ENCODE measurements around the gene FST. TPM values are rescaled to one million over a fixed set of nuclear protein-coding genes. Genes with fewer than 3 reads are reported as not detected.

Gene FST
- total RNA-seq, 2 donors from 2014 or later = 6.0 to 8.4 TPM

- Histone ChIP-seq H3K4me1 (replicated peaks) (no peaks in the 10 kb centered on the region), H3K36me3 (no peaks in the 10 kb centered on the region), H3K9me3 (no peaks in the 10 kb centered on the region), H3K27ac (no peak overlapping the region), H3K4me3 (no peak overlapping the region), H3K27me3 (replicated peaks; ENCODE audit: insufficient read depth) (no peaks in the 10 kb centered on the region)
- DNase-seq (ENCODE audit: low spot score) = no peak
- no peak for TF ChIP-seq POLR2AphosphoS5 (IDR thresholded peaks at IDR 0.05)
- TF ChIP-seq CTCF (IDR thresholded peaks at IDR 0.05) = no peak
- no peak for TF ChIP-seq POLR2A (IDR thresholded peaks at IDR 0.05)
- intact Hi-C loops (cut with DNase I) = no loop called here
- 30% methylated on average over 2 of the region's 2 CpGs for WGBS
Measured at GRCh38 chr5:53456366-53456765, 24.1 kb upstream of the FST start.

GRCh38 chr5:53463909-53464621, 16.4 kb upstream of the FST start:
- intact Hi-C loops (cut with DNase I) = no loop called here
- TF ChIP-seq POLR2A (IDR thresholded peaks at IDR 0.05) = no peak
- TF ChIP-seq CTCF (IDR thresholded peaks at IDR 0.05) = no peak
- no peak for TF ChIP-seq POLR2AphosphoS5 (IDR thresholded peaks at IDR 0.05)
- H3K27me3 ChIP-seq (replicated peaks; ENCODE audit: insufficient read depth) = no peaks in the 10 kb centered on the region

GRCh38 chr5:53464722-53465121, 15.7 kb upstream of the FST start:
- no peak overlapping the region for H3K27ac ChIP-seq
- H3K4me1 ChIP-seq (replicated peaks) = no peaks in the 10 kb centered on the region
- no peaks in the 10 kb centered on the region for H3K9me3 ChIP-seq
- intact Hi-C loops (cut with DNase I) = no loop called here
- H3K4me3 ChIP-seq = no peak overlapping the region
- TF ChIP-seq POLR2A (IDR thresholded peaks at IDR 0.05) (no peak), CTCF (IDR thresholded peaks at IDR 0.05) (no peak), POLR2AphosphoS5 (IDR thresholded peaks at IDR 0.05) (no peak)
- WGBS = 50% methylated on average over 3 of the region's 3 CpGs
- DNase-seq (ENCODE audit: low spot score) = no peak
- H3K27me3 ChIP-seq (replicated peaks; ENCODE audit: insufficient read depth) = no peaks in the 10 kb centered on the region
- H3K36me3 ChIP-seq = no peaks in the 10 kb centered on the region

More at GRCh38 chr5:53463909-53464621, 16.4 kb upstream of the FST start:
- H3K27ac ChIP-seq = no peak overlapping the region
- H3K36me3 ChIP-seq = no peaks in the 10 kb centered on the region
- H3K4me1 ChIP-seq (replicated peaks) = no peaks in the 10 kb centered on the region
- no peak for DNase-seq (ENCODE audit: low spot score)
- no peak overlapping the region for H3K4me3 ChIP-seq
- no peaks in the 10 kb centered on the region for H3K9me3 ChIP-seq
- 91% methylated on average over 2 of the region's 2 CpGs for WGBS

GRCh38 chr5:53469946-53470687, 10.3 kb upstream of the FST start:
- Histone ChIP-seq H3K27me3 (replicated peaks; ENCODE audit: insufficient read depth) (no peaks in the 10 kb centered on the region), H3K4me3 (no peak overlapping the region), H3K9me3 (no peaks in the 10 kb centered on the region), H3K4me1 (replicated peaks) (no peaks in the 10 kb centered on the region), H3K27ac (no peak overlapping the region), H3K36me3 (no peaks in the 10 kb centered on the region)
- intact Hi-C loops (cut with DNase I) = loop anchor here (10.0 kb wide), 1 partner anchor 295 kb away; no protein-coding TSS in a partner anchor
- no peak for DNase-seq (ENCODE audit: low spot score)
- 62% methylated on average over 2 of the region's 2 CpGs for WGBS
- TF ChIP-seq CTCF (IDR thresholded peaks at IDR 0.05) (no peak), POLR2A (IDR thresholded peaks at IDR 0.05) (no peak), POLR2AphosphoS5 (IDR thresholded peaks at IDR 0.05) (no peak)

All from prostate gland (tissue), 2 donors.